Stimulated activated CD8-positive, alpha-beta memory T cell treated with anti-CD3 and anti-CD28 coated beads, Interleukin-7, amount 100 ng/mL, for 48 hours (primary cell): ENCODE data around the gene TMC8.
A peak's percentile ranks its signal among the peaks of the same experiment; 100 is the strongest.

Source experiments
- DNase-seq, 2 donors: peaks; one replicate each; pipeline ENCODE4 v3.0.0-alpha.2; 2020; ENCODE audit warnings: low read depth in 1 of 2; ENCODE audit errors: extremely low read depth in 1 of 2

Gene TMC8

DNA sequence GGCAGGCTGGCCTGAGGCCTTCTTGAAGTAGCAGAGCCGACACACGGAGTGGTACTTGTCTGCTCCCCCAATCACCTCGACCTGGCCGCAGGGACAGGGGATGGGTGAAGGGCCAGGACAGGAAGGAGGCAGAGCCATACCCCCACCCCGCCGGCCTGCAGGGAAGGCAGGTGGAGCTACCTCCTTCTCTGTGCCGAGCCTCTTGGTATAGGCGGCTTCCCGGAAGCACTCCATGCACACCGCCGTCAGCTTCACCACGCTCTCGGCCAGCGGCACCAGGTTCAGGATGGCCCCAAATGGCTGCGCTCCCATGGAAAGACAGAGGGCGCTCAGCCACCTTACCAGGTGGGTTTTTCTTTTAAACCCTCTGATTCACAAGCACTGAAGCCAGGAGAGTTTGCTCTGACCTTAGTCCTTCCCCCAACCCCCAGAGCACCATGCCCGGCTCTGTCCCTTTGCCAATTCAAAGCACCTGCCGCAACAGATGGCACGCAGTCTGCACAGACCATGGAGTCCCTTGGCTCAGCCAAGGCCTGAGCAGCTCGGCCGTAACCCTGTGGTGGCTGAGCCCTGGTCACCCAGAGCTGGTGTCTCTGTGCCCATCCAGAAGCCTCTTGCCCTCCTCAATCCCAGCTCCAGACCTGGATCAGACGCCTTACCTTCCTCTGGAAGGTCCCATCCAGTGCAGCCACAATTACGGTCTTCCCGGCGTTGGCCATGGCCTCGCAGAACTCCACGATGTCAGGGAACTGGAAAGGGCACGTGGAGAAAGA, 44.5 kb downstream of the TMC8 start:
- no peak for DNase-seq

DNA sequence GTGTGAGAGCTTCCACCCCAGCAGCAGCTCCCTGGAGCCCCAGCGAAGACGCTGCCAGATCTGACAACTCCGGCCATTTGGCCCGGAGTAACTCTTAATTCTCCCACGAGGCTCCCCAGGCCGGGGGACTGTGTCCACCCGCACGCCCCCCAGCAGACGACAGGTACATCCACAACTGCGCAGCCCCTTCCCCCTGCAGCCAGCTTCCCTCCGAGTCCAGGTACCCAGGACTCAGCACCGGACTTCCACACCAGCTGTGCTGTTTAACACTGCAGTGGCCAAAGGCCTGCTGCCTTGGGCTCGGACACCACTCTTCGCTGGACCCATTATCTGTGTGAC, 45.0 kb downstream of the TMC8 start:
- no peak for DNase-seq

DNA sequence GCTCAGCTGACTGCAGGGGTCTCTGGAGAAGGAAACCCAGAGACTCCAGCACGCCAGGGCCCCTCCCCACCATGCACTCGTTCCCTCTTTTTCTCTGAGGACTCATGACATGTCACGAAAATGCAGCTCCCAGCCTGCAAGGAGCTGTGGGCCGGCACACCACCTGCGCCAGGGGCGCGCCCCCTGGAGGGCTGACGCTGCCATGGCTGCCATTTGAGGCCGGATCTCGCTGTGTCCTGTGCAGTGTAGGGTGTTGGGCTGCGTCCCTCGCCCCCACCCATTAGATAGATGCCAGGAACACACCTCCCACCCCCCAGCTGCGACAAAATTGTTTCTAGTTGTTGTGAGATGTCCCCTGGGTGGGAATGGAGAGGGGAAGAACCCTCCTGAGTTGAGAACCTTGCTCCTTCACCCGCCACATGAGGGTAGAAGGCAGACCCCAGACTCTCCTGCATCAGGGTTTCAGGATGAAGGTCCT, 46.0 kb downstream of the TMC8 start:
- DNase-seq, result peak; percentile 49 to 53

DNA sequence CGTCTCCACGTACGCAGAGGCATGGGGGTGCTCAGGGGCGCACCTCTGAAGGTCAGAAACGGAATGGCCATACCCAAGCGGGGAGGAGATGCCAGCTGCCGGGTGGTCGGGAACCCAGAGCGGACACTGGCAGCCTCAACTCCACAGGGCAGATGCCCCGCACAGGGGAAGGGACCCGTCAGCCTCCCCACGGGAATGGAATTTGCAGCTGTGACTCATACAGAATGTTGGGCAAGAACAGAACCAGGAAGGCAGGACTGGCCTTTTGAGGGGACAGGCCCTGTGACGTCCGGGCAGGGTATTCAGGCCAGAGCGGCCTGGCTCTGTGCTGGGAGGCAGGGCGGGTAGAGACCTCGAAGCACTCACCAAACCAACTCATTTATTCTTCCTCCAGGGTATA, 48.8 kb downstream of the TMC8 start:
- DNase-seq, result no peak

DNA sequence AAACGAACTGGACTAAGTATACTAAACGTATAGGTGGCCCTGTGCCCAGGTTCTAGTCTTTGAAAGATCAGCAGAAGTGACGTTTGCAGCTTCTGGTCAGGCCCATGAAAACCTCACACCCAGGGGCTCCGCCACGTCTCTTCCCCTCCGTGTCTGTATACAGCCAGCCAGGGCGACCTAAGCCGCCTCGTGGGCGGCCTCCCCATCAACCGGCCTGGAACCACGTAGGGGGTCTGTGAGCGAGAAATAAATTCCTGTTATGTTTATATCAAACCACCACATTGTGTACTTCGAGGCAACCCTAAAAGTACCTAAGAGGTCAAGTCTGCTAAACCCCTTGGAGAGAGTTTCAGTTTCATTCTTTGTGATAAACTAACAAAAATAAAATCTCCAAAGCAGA, 49.5 kb downstream of the TMC8 start:
- no peak for DNase-seq

DNA sequence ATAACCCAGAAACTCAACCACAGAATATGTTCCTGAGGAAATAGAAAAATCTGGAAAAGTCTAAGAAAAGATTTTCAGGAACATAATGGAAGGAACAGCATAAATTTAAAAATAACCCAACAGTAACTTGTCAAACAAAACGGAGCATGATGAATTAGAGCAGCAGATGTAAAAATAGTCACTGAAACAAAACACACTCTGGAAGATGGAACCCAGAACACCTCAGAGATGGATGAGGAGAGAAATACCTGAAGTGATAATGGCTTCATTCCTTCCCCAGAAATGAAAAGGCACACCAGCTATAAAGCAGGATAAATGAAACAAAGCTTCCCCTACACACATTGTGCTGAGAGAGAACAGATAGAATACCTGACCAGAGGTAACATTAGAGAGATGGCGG, 49.9 kb downstream of the TMC8 start:
- DNase-seq, result no peak

DNA sequence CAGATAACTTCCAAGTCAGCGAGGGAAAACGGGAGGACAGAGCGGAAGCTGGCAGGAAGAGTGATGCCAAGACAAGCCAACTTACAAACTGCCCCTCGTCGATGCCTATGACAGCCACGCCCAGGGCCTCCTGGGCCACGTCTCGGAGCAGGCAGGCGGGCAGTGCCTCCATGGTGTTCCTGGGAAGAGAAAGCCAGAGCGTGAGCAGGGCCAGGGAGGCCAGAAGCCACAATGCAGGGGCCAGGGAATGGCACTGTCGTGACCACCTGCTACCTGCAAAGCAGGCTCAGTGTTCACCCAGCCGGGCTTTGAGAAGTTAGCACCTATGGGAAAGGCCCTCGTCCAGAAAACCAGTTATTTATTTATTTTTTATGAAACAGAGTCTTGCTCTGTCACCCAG, 51.9 kb downstream of the TMC8 start:
- DNase-seq, result no peak

DNA sequence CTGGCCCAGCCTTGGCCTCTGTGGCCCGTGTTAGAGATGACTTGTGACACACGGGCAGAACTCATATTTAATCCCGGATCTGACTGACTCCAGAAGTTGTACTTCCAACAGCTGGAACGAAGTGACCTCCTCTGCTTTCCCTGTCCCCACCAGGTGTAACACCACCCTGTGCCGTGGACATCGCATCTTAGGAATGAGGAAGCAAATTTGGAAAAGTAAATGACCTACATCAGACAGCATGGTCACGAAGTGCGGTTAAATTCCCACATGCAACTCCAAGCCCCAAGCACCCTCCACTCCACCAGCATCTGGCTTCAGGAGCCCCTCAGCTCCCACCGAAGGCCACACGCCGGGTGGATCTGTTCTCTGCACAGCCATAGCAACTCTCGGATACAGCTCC, 53.3 kb downstream of the TMC8 start:
- DNase-seq, result no peak

DNA sequence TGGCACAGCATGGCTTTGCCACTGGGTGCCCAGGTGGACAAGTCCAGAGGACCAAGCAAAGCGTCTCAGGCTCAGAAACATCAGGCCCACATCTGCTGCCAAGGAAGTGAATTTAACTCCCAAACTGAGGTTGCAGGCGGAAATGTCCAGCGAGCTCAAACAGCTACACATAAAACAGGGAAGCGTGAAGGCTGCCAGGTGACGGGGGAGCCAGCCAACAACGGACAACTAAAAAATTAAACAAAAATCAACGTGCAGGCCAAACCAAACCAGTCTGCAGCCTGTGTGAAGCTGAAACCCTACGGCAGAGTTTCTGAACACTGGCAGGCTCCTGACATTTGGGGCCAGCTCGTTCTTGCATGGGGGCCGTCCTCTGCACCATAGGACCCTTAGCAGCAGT, 53.8 kb downstream of the TMC8 start:
- DNase-seq, result no peak

DNA sequence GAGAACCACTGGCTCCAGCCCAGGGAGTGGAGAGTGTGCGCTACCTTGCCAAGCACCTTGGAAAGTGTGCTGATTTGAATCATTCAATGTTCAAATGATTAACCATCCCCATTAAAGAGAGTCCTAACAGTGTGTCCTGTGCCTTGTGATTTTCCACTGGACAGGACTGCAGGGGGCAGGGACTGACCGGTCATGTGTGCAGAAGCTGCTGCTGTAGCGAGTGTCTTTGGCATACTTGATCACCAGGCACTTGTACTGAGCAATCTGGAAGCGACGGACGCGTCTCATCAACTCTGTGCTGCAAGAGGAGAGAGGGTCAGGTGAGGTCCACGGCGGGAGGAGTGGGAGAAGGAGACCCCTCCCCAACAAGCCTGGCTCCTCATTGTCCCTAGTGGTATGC, 54.3 kb downstream of the TMC8 start:
- DNase-seq, result no peak

DNA sequence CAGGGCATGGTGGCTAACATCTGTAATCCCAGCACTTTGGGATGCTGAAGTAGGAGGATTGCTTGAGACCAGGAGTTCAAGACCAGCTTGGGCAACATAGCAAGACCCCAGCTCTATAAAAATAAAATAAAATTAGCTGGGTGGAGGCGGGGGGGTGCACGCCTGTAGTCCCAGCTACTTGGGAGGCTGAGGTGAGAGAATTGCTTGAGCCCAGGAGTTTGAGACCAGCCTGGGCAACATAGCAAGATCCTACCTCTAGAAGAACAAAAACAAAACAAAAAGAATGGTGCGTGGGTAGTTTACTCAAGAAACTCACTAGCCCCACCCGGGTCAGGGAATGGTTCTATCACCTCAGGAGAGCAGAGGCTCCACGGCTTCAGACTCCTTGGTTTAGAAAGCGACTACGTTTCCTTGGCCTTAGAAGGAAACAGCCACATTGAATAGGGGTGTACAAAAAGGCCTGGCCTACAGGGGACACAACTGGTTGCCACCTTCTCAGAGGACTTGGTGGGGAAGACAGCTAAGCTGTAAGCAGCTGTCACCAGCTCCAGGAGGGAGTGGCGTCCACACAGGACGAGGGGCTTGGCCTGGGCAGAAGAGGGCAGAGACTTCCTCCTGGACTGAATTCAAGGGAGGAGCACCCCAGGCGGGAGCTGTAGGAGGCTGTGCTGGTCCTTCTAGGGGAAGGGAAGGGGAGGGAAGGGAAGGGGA, 55.6 kb downstream of the TMC8 start:
- no peak for DNase-seq

DNA sequence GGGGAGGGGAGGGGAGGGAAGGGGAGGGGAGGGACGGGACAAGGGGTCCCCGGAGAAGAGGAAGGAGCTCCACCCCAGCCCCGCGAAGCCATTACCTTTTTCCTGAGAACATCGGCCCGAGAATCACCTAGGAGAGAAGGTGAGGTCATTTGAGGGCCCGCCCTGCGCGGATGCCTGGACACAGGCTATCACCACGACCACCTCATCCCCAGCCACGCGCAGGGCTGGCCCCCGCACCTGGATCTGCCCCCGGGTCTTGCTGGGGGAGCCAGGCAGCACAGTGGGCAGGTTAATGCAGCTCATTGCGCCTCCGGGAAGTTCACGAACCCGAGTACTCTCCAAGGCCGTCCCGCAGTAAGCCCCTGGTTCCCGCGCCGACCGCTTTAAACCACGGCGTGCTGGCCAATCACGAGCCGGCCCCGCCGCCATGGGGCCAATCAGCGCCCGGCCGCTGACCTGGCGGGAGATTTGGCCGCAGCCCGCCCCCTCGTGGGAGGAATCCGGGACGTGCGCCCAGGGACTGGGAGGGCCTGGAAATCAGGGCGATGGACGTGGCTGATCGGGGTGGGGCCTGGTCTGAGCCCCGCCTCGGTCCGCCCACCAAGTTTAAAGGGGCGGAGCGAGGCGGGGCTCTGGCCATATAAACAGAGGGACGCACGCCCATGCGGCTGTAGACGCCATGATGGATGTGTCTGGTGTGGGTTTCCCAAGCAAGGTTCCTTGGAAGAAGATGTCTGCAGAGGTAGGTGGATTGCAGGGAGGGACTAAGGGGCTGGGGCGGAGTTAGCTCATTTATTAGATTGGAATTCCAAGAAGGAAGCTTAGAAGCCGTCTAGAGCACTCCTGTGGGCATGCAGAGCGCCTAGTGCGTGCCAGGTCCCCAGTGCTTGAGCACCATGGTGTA, 56.4 kb downstream of the TMC8 start, which contains the start of the genes AFMID and TK1:
TSS of gene AFMID (plus strand) at position 671 of the 904 bp plus-strand sequence. CDS start at position 680, 9 bp downstream.
TSS of gene TK1 (minus strand) at position 361 of the 904 bp plus-strand sequence. CDS start at position 303, 58 bp downstream.
- peak; percentile 93 to 94 for DNase-seq
